ENCODE results near the gene GON4L. TPM values are rescaled to one million over a fixed set of nuclear protein-coding genes. Genes with fewer than 3 reads are reported as not detected.

Gene GON4L
- total and polyA plus RNA-seq, 2 experiments from 2014 or later = 45.2 to 93.1 TPM

GRCh38 chr1:155880950-155881349 is 23.9 kb upstream of the GON4L start (continued):
- TF ChIP-seq, protein P1, sequence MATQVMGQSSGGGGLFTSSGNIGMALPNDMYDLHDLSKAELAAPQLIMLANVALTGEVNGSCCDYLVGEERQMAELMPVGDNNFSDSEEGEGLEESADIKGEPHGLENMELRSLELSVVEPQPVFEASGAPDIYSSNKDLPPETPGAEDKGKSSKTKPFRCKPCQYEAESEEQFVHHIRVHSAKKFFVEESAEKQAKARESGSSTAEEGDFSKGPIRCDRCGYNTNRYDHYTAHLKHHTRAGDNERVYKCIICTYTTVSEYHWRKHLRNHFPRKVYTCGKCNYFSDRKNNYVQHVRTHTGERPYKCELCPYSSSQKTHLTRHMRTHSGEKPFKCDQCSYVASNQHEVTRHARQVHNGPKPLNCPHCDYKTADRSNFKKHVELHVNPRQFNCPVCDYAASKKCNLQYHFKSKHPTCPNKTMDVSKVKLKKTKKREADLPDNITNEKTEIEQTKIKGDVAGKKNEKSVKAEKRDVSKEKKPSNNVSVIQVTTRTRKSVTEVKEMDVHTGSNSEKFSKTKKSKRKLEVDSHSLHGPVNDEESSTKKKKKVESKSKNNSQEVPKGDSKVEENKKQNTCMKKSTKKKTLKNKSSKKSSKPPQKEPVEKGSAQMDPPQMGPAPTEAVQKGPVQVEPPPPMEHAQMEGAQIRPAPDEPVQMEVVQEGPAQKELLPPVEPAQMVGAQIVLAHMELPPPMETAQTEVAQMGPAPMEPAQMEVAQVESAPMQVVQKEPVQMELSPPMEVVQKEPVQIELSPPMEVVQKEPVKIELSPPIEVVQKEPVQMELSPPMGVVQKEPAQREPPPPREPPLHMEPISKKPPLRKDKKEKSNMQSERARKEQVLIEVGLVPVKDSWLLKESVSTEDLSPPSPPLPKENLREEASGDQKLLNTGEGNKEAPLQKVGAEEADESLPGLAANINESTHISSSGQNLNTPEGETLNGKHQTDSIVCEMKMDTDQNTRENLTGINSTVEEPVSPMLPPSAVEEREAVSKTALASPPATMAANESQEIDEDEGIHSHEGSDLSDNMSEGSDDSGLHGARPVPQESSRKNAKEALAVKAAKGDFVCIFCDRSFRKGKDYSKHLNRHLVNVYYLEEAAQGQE (IDR thresholded peaks at IDR 0.05; ENCODE audit: unreplicated experiment) = no peak
- no peak for TF ChIP-seq EZH2phosphoT487 (IDR thresholded peaks at IDR 0.05; ENCODE audit: unreplicated experiment)
- no peak for TF ChIP-seq EZH2 (IDR thresholded peaks at IDR 0.05; ENCODE audit: low read depth, unreplicated experiment)
- TF ChIP-seq POLR2AphosphoS5 (IDR thresholded peaks at IDR 0.05; ENCODE audit: low read depth) = no peak
- no peak for TF ChIP-seq CTCF (conservative IDR thresholded peaks at IDR 0.05; ENCODE audit: low read depth in 2 of 2)

- Mint-ChIP-seq H3K4me3 (no peak overlapping the region), H3K4me1 (peaks cover 8% of the 10 kb centered on the region), H3K9me3 (no peaks in the 10 kb centered on the region), H3K27me3 (ENCODE audit: insufficient read depth, low read depth, poor library complexity) (peaks cover 6% of the 10 kb centered on the region), H3K27ac (no peak overlapping the region), H3K36me3 (ENCODE audit: low read depth) (no peaks in the 10 kb centered on the region)
- Histone ChIP-seq H3K4me2 (no peak overlapping the region), H3K79me2 (replicated peaks; ENCODE audit: insufficient read depth) (no peaks in the 10 kb centered on the region), H3K4me1 (ENCODE audit: insufficient read depth) (0 out of 2 replicates have a peak, but pooled peaks cover 3% of the 10 kb centered on the region), H3F3A (replicated peaks; ENCODE audit: low read depth) (no peaks in the 10 kb centered on the region), H3K9me2 (ENCODE audit: insufficient read depth) (no peaks in the 10 kb centered on the region), H2AFZ (no peak overlapping the region), H3K27me3 (ENCODE audit: insufficient read depth) (no peaks in the 10 kb centered on the region), H3K27ac (ENCODE audit: low read depth) (no peak overlapping the region), H4K20me1 (replicated peaks; ENCODE audit: insufficient read depth) (no peaks in the 10 kb centered on the region), H3K36me3 (ENCODE audit: insufficient read depth) (no peaks in the 10 kb centered on the region; the same call in 1 of the 2 replicates), H3K4me3 (no peak overlapping the region)
- ATAC-seq = no peak
- TF ChIP-seq JUNB (IDR thresholded peaks at IDR 0.05; ENCODE audit: unreplicated experiment) (no peak), STAT1 (IDR thresholded peaks at IDR 0.05; ENCODE audit: unreplicated experiment) (no peak)
- TF ChIP-seq, protein P2, sequence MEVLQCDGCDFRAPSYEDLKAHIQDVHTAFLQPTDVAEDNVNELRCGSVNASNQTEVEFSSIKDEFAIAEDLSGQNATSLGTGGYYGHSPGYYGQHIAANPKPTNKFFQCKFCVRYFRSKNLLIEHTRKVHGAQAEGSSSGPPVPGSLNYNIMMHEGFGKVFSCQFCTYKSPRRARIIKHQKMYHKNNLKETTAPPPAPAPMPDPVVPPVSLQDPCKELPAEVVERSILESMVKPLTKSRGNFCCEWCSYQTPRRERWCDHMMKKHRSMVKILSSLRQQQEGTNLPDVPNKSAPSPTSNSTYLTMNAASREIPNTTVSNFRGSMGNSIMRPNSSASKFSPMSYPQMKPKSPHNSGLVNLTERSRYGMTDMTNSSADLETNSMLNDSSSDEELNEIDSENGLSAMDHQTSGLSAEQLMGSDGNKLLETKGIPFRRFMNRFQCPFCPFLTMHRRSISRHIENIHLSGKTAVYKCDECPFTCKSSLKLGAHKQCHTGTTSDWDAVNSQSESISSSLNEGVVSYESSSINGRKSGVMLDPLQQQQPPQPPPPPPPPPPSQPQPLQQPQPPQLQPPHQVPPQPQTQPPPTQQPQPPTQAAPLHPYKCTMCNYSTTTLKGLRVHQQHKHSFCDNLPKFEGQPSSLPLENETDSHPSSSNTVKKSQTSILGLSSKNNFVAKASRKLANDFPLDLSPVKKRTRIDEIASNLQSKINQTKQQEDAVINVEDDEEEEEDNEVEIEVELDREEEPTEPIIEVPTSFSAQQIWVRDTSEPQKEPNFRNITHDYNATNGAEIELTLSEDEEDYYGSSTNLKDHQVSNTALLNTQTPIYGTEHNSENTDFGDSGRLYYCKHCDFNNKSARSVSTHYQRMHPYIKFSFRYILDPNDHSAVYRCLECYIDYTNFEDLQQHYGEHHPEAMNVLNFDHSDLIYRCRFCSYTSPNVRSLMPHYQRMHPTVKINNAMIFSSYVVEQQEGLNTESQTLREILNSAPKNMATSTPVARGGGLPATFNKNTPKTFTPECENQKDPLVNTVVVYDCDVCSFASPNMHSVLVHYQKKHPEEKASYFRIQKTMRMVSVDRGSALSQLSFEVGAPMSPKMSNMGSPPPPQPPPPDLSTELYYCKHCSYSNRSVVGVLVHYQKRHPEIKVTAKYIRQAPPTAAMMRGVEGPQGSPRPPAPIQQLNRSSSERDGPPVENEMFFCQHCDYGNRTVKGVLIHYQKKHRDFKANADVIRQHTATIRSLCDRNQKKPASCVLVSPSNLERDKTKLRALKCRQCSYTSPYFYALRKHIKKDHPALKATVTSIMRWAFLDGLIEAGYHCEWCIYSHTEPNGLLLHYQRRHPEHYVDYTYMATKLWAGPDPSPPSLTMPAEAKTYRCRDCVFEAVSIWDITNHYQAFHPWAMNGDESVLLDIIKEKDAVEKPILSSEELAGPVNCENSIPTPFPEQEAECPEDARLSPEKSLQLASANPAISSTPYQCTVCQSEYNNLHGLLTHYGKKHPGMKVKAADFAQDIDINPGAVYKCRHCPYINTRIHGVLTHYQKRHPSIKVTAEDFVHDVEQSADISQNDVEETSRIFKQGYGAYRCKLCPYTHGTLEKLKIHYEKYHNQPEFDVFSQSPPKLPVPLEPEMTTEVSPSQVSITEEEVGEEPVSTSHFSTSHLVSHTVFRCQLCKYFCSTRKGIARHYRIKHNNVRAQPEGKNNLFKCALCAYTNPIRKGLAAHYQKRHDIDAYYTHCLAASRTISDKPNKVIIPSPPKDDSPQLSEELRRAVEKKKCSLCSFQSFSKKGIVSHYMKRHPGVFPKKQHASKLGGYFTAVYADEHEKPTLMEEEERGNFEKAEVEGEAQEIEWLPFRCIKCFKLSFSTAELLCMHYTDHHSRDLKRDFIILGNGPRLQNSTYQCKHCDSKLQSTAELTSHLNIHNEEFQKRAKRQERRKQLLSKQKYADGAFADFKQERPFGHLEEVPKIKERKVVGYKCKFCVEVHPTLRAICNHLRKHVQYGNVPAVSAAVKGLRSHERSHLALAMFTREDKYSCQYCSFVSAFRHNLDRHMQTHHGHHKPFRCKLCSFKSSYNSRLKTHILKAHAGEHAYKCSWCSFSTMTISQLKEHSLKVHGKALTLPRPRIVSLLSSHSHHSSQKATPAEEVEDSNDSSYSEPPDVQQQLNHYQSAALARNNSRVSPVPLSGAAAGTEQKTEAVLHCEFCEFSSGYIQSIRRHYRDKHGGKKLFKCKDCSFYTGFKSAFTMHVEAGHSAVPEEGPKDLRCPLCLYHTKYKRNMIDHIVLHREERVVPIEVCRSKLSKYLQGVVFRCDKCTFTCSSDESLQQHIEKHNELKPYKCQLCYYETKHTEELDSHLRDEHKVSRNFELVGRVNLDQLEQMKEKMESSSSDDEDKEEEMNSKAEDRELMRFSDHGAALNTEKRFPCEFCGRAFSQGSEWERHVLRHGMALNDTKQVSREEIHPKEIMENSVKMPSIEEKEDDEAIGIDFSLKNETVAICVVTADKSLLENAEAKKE (CRISPR knock-in tag; IDR thresholded peaks at IDR 0.05) = no peak
- no peak for DNase-seq (ENCODE audit: low spot score)
Observed at GRCh38 chr1:155880251-155880650, 23.2 kb upstream of the GON4L start.
